Natural killer cell (primary cell): ENCODE data around the gene HILPDA. TPM values are rescaled to one million over a fixed set of nuclear protein-coding genes. Genes with fewer than 3 reads are reported as not detected.

Experiments used
- ATAC-seq, 3 donors: fragments of 150-1000 bp in 2 of 3; fragments of 200-7000 bp in 1 of 3; cut with Tn5 transposase; 1 replicate in 1 of 3; 2 replicates in 2 of 3; pipeline ENCODE4 v1.10.0; 2021; ENCODE audit warnings: mild to moderate bottlenecking in 2 of 3, moderate library complexity in 2 of 3
- DNase-seq, 2 donors: peaks; one replicate each; pipeline versions ENCODE4 v3.0.0 to v3.0.0-alpha.2; 2013 to 2021; ENCODE audit warnings: mixed read lengths in 1 of 2
- H3K27ac ChIP-seq: one replicate; pipeline ENCODE4 v1.5.1; 2013; ENCODE audit warnings: mild to moderate bottlenecking, low read length
- H3K27me3 ChIP-seq: one replicate; pipeline ENCODE4 v1.6.1; 2013; ENCODE audit warnings: low read length; ENCODE audit not compliant: control insufficient read depth, insufficient read depth
- H3K36me3 ChIP-seq: one replicate; pipeline ENCODE4 v1.6.1; 2013; ENCODE audit warnings: low read length; ENCODE audit not compliant: control insufficient read depth, insufficient read depth
- H3K4me1 ChIP-seq: one replicate; pipeline ENCODE4 v1.6.1; 2013; ENCODE audit warnings: low read length; ENCODE audit not compliant: control insufficient read depth, insufficient read depth
- H3K4me3 ChIP-seq: one replicate; pipeline ENCODE4 v1.5.1; 2013; ENCODE audit warnings: low read length
- H3K9me3 ChIP-seq: one replicate; pipeline ENCODE4 v1.6.1; 2013; ENCODE audit warnings: low read length; ENCODE audit not compliant: control insufficient read depth, insufficient read depth
- H3K27ac Mint-ChIP-seq, 2 donors: one replicate each; pipeline ENCODE4 v1.8.0; 2022; ENCODE audit warnings: mild to moderate bottlenecking in 2 of 2, mixed read lengths in 2 of 2, moderate library complexity in 1 of 2
- H3K27me3 Mint-ChIP-seq, 2 donors: one replicate each; pipeline ENCODE4 v1.8.0; 2022; ENCODE audit warnings: low read depth in 2 of 2, mixed read lengths in 2 of 2
- H3K36me3 Mint-ChIP-seq: one replicate; pipeline ENCODE4 v1.8.0; 2022; ENCODE audit warnings: mixed read lengths
- H3K4me1 Mint-ChIP-seq, 2 donors: one replicate each; pipeline ENCODE4 v1.8.0; 2022; ENCODE audit warnings: mixed read lengths in 2 of 2
- H3K4me3 Mint-ChIP-seq: one replicate; pipeline ENCODE4 v1.8.0; 2022; ENCODE audit warnings: mild to moderate bottlenecking, moderate library complexity, mixed read lengths
- H3K9me3 Mint-ChIP-seq, 2 donors: one replicate each; pipeline ENCODE4 v1.8.0; 2022; ENCODE audit warnings: mixed read lengths in 2 of 2
- CTCF ChIP-seq: fragments of 200-600 bp; IDR thresholded peaks from one replicate; pipeline ENCODE4 v1.8.0; 2022; ENCODE audit warnings: antibody characterized with exemption
- WGBS: methylation state at CpG from one replicate; pipeline ENCODE4 v1.1.7; 2013; ENCODE audit warnings: missing lambda C conversion rate; ENCODE audit not compliant: insufficient coverage; 5-methylcytosine and 5-hydroxymethylcytosine counted together
- intact Hi-C: fragments of 100-400 bp; cut with micrococcal nuclease; formaldehyde crosslinking; loops from one replicate; pipeline ENCODE4 v1.14.2; 2022
- total RNA-seq, 4 donors: library from RNA; stranded (reverse); fragments of 120-200 nt in 1 of 4; gene quantifications; one replicate each; pipeline versions ENCODE4 v1.2.3 to v1.2.4, GENCODE V29; 2013 to 2022

HILPDA gene
- total RNA-seq, 3 donors from 2014 or later (not counting 1 experiment from before 2014, with no cell fraction given): 1.9 to 5.1 (median 2.3) TPM

GRCh38 chr7:128442356-128442755, 13.3 kb upstream of the HILPDA start:
- no peak for ATAC-seq
- Mint-ChIP-seq H3K4me1 (no peaks in the 10 kb centered on the region), H3K27me3 (peaks cover 0 to 3% of the 10 kb centered on the region in 2 donors), H3K4me3 (no peak overlapping the region), H3K9me3 (no peaks in the 10 kb centered on the region), H3K27ac (no peak overlapping the region), H3K36me3 (no peaks in the 10 kb centered on the region)
- TF ChIP-seq CTCF: no peak
- Histone ChIP-seq H3K36me3 (no peaks in the 10 kb centered on the region), H3K27me3 (no peaks in the 10 kb centered on the region), H3K4me3 (no peak overlapping the region), H3K9me3 (no peaks in the 10 kb centered on the region), H3K27ac (no peak overlapping the region), H3K4me1 (peaks cover 5% of the 10 kb centered on the region)
- DNase-seq: no peak
- WGBS: 92% methylated on average over 1 of the region's 3 CpGs
- intact Hi-C loops: no loop called here

GRCh38 chr7:128443831-128444600, 11.7 kb upstream of the HILPDA start:
- Histone ChIP-seq H3K27me3 (no peaks in the 10 kb centered on the region), H3K4me3 (no peak overlapping the region), H3K9me3 (no peaks in the 10 kb centered on the region), H3K27ac (no peak overlapping the region), H3K36me3 (no peaks in the 10 kb centered on the region), H3K4me1 (no peaks in the 10 kb centered on the region)
- no peaks in the 10 kb centered on the region for H3K9me3 Mint-ChIP-seq
- no peak overlapping the region for H3K27ac Mint-ChIP-seq
- intact Hi-C loops: no loop called here
- ATAC-seq: peak in 1 of 3 donors; percentile 24
- WGBS: 77% methylated on average over 7 of the region's 7 CpGs
- peaks cover 0 to 4% of the 10 kb centered on the region in 2 donors for H3K27me3 Mint-ChIP-seq
- no peak for DNase-seq
- TF ChIP-seq CTCF: no peak
- no peak overlapping the region for H3K4me3 Mint-ChIP-seq
- H3K36me3 Mint-ChIP-seq: no peaks in the 10 kb centered on the region
- H3K4me1 Mint-ChIP-seq: no peaks in the 10 kb centered on the region

- Histone ChIP-seq H3K4me3 (no peak overlapping the region), H3K36me3 (no peaks in the 10 kb centered on the region), H3K4me1 (no peaks in the 10 kb centered on the region), H3K27ac (no peak overlapping the region), H3K9me3 (no peaks in the 10 kb centered on the region), H3K27me3 (no peaks in the 10 kb centered on the region)
- intact Hi-C loops: no loop called here
- TF ChIP-seq CTCF: no peak
- H3K4me3 Mint-ChIP-seq: no peak overlapping the region
- H3K27me3 Mint-ChIP-seq: peaks cover 6 to 10% of the 10 kb centered on the region in 2 donors
- no peaks in the 10 kb centered on the region for H3K9me3 Mint-ChIP-seq
- 66% methylated on average over 4 of the region's 5 CpGs for WGBS
- no peaks in the 10 kb centered on the region for H3K36me3 Mint-ChIP-seq
- H3K4me1 Mint-ChIP-seq: no peaks in the 10 kb centered on the region
- DNase-seq (no peak), ATAC-seq (no peak)
- H3K27ac Mint-ChIP-seq: no peak overlapping the region
Observed at GRCh38 chr7:128446306-128446705, 9.4 kb upstream of the HILPDA start.
